HepG2 (cell line): ENCODE measurements around the gene DOK1.

Source experiments
- ETV6 ChIP-seq: sonication (generic); formaldehyde crosslinking; conservative IDR thresholded peaks from 2 replicates; pipeline ENCODE4 v1.4.0; 2020; ENCODE audit warnings: missing genetic modification reagents
- GABPA ChIP-seq, 2 experiments: IDR thresholded peaks; 2 replicates each; pipeline ENCODE4 v1.6.1; 2011 to 2016; ENCODE audit warnings: low read depth in 2 of 2, low read length in 1 of 2, missing biosample characterization in 1 of 2, missing genetic modification characterization in 1 of 2
- ZFP1 ChIP-seq: IDR thresholded peaks from 2 replicates; pipeline ENCODE4 v1.6.1; 2016
- ZNF143 ChIP-seq: sonication (generic); formaldehyde crosslinking; IDR thresholded peaks from 2 replicates; pipeline ENCODE4 v1.4.0; 2020; ENCODE audit warnings: missing genetic modification reagents

DNA sequence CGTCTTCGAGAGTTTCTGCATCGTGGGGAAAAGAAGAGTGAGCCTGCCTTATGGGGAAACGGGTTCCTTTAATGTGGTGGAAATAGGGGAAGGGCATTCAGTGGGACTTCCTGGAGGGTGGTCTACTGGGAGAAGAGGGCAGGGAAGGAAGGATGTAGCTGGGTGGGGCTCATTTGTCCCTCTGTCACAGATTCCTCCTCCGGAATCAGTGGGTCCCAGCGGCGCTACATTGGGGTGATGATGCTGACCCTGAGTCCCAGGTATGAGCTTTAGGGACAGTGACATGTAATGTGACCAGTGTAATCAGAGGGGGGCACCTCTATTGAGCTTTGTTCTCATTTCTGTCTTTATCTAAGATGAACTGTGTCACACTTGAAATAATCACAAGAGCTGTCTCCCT, 22.9 kb upstream of the DOK1 start:
- TF ChIP-seq ZFP1 (CRISPR knock-in tag), result no peak
- TF ChIP-seq ETV6, result no peak
- TF ChIP-seq ZNF143, result no peak
- TF ChIP-seq GABPA (IDR thresholded peaks at IDR 0.05; ENCODE audit: low read depth, low read length), result no peak
- no peak for TF ChIP-seq GABPA (CRISPR knock-in tag; IDR thresholded peaks at IDR 0.05; ENCODE audit: low read depth)
